UCSD-AML1 (cell line): ENCODE measurements around the gene MRS2.
"Not testable (repeated sequence)": the region's sequence is repeated elsewhere in the genome, so short reads cannot be mapped to it uniquely, and the experiment has no call there.

Experiments
- DNase-seq: peaks from one replicate; lab custom pipeline; 2025; ENCODE audit not compliant: unreplicated experiment; lab: John Stamatoyannopoulos, UW

MRS2 gene

DNA sequence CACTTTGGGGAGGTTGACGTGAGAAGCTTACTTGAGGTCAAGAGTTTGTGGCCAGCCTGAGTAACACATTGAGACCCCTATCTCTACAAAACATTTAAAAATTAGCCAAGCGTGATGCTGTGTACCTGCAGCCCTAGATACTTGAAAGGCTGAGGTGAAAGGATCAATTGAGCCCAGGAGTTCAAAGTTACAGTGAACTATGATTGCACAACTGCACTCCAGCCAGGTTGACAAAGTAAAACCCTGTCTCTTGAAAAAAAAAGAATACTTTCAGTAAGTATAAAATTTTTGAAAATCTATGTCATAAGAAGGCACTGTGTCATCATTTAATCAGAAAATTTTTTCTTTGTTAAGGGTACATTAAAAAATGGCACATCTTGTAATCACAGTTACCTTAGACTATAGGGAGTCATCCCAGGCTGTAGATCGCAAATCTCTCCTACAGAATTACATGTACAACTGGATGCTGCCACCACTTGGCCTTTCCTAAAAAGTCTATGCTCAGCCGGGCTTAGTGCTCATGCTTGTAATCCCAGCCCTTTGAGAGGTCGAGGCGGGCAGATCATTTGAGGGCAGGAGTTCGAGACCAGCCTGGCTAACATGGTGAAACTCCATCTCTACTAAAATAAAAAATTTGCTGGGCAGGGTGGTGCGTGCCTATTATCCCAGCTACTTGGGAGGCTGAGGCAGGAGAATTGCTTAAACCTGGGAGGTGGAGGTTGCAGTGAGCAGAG lies 17.0 kb upstream of the MRS2 start:
- no peak for DNase-seq

DNA sequence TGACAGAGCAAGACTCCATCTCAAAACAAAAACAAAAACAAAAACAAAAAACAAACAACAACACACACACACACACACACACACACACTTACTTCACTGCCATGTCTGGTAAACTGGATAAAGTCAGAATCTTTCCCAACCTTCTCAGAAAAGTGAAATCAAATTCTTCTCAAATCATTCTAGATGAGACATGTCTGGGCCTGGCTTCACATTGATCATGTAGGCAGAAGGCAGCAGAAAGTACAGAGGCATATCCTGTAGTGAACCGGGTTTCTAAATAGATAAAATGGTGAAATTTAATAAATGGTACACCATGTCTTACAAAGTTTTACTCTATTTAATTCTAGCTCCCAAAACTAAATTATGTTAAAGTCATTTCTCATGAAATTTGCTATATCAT lies 14.9 kb upstream of the MRS2 start:
- no peak for DNase-seq

DNA sequence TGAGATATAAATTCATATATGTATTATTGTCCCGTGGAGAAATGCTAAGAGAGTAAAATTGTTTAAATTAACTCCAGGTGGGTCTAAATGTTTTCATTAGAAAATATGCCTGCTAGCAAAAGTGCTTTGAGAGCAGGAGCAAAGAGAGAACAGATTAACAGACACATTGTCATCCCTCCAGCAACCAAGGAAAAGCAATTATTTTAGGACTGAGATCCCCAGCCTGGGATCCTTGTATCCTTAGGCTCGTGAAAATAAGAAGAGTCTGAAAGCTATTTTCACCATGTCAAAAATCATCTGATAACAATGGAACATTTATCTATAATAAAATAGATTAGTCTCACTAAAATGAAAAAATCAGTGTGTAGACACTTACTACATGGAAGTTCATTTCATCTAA lies 11.5 kb upstream of the MRS2 start:
- DNase-seq: no peak

DNA sequence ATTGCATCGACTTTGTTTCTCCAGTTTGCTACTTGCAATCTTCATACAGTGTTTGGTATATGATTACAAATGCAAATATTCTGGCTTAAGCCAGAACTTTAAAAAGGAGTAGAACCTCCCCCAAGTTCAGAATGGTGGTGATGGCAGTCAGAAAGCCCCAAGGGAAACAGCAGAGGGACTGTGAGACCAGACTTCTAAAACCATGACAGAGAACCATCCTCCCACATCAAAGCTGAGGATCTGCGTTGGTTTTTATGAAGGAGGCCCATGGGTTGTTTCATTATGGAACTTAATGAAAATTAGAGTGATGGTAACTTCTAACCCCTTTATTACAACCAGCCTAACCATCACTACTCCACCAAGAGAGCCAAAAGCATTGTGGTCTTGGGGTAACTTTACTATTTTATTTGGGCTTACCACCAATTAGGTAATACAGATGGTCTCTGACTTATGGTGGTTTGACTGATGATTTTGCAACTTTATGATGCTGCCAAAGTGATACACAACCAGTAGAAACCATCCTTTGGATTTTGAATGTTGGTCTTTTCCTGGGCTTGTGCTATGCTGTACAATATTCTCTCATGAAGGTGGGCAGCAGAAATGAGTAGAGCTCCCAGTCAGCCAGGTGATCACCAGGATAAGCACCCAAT lies 10.9 kb upstream of the MRS2 start:
- DNase-seq: no peak

DNA sequence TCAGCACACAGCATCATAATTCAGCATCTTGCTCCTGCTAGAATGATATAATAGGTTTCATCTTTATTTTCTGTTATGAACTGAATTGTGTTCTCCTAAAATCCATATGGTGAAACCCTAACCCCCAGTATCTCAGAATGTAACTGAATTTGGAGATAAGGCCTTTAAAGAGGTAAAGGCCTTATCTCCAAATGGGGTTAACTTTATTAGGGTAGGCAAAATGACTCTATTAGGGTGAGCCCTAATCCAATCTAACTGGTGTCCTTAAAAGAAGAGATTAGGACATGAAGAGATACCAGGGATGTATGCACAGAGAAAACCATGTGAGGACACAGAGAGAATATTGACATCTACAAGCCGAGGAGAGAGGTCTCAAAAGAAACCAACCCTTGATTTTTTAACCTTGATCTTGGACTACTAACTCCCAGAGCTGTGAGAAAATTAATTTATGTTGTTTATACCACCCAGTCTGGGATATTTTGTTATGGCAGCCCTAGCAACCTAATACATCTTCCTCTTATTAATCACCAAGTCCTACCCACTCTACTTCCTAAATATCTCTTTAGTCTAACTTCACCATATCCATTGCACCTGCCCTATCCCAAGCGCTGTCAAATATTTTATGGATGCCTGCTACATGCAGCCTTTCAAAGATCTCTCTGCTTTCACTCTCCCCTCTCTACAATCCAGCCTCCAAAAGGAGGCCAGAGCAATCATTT lies 8.5 kb upstream of the MRS2 start:
- DNase-seq: no peak

DNA sequence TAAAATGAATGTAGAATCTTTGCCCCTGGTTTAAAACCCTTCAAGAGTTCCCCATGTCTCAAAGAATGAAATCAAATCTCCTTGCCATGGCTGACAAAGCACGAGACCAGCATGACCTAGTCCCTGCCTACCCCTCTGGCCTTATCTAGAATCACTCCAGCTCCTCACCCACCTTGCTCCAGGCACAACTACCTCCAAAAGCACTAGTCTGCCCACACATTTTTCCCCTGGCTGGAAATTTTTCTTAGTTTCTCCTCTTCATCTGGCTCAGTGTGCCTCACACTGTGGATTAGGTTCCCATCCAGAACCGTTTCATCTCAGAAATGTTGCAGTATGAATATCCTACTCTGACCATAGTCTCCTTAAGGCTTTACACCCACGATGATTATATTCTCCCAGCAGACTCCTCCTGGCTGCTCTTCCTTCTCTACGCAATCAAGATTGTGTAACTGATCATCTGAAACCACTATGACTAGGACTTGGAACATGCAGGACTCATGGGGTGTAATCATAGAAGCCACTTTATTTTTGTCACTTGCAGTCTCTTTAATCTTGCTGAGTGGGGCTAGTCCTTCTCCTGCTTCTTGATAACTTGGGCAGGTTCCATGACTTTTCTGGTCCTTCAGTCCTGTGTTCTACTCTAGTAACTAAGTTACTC lies 7.8 kb upstream of the MRS2 start:
- no peak for DNase-seq

DNA sequence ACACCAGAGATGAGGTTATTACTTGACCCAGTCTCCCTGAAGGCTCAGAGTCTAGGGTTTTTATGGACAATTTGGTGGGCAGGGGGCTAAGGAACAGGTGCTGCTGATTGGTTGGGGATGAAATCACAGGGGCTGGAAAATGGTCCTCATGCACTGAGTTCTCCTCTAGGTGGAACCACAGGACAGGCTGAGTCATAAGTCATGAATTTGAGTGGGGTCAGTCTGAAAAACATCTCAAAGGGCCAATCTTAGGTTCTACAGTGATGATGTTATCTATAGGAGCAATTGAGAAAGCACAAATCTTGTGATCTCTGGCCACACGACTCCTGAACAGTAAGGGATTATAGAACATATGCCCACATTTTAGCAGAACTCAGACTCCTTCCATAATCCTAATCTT lies 5.9 kb upstream of the MRS2 start:
- DNase-seq: no peak

DNA sequence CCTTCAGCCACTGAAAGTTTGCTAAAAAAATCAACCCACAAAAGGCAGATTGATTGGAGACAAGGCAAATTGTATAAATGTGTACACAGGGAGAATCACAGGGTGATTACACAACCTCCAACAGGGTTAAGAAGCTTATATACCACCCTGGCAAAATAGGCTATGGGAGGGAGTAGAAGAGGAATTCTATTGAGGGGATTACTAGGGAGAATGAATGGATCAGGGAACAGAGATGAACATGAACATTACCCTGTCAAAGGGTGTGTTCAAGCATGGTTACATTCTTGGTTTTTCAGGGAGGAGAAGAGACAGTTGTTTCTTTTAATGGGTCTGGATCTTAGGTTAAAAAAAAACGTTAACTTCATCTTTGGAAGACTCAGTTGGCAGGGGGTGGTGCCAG lies 5.1 kb upstream of the MRS2 start:
- DNase-seq: no peak

DNA sequence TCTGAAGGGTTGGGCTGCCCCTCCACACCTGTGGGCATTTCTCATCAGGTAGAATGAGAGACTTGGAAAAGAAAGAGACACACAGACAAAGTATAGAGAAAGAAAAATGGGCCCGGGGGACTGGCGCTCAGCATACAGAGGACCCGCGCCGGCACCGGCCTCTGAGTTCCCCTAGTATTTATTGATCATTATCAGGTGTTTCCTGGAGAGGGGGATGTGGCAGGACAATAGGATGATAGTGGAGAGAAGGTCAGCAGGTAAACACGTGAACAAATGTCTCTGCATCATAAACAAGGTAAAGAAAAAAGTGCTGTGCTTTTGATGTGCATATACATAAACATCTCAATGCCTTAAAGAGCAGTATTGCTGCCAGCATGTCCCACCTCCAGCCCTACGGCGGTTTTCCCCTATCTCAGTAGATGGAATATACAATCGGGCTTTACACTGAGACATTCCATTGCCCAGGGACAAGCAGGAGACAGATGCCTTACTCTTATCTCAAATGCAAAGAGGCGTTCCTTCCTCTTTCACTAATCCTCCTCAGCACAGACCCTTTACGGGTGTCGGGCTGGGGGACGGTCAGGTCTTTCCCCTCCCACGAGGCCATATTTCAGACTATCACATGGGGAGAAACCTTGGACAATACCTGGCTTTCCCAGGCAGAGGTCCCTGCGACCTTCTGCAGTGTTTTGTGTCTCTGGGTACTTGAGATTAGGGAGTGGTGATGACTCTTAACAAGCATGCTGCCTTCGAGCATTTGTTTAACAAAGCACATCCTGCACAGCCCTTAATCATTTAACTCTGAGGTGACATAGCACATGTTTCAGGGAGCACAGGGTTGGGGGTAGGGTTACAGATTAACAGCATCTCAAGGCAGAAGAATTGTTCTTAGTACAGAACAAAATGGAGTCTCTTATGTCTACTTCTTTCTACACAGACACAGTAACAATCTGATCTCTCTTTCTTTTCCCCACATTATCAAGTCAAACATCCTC lies 2.4 kb upstream of the MRS2 start:
- not testable (repeated sequence) for DNase-seq

DNA sequence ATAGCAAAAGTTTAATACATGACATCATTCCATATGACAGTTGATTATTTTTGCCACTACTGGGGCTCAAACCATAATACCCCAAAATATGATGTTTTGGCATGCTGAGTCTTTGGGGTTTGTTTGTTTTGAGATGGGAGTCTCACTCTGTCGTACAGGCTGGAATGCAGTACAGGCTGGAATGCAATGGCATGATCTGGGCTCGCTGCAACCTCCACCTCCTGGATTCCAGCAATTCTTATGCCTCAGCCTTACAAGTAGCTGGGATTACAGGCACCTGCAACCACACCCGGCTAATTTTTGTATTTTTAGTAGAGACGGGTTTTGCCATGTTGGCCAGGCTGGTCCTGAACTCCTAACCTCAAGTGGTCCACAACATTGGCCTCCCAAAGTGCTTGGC lies 1.3 kb upstream of the MRS2 start:
- no peak for DNase-seq

DNA sequence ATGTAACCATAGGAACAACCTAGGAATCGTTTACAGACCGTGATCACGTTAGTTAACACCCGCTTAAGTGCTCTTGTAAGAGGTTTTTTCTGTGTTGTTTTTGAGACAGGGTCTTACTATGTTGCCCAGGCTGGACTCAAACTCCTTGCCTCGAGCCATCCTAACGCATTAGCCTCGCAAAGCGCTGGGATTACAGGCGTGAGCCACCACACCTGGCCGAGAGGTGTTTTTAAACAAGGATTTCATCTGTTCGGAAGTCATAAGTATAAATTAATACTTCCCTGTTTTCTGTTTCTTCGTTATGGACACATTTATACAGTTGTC lies 727 bp downstream of the MRS2 start:
- no peak for DNase-seq

DNA sequence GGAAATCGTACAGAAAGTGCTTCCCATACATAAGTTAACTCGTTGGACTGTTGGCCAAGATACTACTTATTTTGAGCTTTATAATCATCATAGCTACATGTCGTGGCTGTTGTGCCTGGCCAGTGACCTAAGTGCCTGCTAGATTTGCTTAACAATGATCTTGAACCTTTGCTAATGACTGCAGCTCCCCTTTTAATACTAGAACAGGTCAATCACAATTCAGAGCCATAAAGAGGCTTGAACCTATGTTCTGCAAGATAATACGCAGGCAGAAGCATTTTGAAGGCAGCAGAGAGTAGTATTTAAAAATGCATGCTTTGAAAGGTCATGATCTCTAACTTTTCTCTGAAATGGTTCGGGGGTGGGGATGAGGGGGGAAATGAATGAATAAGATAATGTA lies 2.5 kb downstream of the MRS2 start:
- DNase-seq: no peak

DNA sequence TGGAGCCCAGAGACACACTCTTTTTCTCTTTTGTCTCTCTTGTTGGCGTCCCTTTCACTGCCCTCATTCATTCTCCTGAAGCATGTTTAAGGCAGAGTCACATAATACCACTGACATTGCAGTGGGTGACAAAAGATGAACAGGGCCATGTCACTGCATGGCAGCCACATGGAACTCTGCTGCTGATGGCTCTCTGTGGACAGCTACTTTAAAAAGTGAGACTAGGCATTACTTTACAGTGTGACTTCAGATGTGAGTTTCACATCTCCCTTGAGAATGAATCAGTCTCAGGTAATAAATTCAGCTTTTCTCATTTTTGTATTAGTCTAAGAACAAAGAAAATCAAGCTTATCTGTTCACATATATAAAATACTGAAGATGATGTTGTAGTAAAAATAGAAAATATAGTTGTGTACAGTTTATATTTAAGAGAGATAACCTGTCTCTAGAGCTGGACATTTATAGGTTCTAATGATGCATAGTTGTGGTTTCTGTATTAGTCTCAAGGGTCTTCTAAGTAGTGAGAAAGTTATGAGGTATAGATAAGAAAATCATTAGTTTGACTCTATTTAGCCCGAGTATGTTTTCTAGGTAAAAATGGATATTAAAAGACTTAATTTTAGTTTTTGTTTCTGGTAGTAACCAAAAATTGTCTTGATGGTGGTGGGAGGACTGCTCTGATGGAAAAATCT lies 6.1 kb downstream of the MRS2 start:
- no peak for DNase-seq

DNA sequence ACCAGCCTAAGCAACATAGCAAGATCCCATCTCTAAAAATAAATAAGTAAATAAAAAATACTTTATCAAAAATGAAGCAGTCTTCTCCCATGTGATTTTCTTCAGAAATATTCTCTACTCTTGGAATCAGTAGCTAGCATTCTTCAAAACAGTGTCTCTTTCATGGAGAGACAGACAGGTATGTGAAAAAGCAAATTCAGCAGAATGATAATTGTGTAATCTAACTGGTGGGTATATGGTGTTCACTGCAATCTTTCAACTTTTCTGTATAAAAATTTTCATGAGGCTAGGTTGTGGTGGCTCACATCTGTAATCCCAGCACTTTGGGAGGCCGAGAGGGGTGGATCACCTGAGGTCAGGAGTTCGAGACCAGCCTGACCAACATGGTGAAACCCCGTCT lies 7.9 kb downstream of the MRS2 start:
- no peak for DNase-seq

DNA sequence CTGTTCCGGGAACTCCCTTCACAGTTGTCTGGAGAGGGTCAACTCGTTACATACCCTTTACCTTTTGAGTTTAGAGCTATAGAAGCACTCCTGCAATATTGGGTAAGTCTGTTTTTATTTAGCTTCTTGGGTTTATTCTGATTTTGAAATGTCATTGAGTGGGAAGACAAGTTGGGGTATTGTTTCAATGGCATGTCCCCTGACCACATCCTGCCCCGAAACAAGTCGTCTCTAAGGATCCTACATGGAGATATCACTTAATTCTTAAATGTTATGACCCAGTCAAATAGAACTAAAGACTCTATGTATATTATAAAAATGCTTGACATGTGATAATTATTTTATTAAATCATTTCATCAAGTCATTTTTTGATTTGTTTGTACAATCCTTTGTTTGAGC lies 9.6 kb downstream of the MRS2 start:
- no peak for DNase-seq

DNA sequence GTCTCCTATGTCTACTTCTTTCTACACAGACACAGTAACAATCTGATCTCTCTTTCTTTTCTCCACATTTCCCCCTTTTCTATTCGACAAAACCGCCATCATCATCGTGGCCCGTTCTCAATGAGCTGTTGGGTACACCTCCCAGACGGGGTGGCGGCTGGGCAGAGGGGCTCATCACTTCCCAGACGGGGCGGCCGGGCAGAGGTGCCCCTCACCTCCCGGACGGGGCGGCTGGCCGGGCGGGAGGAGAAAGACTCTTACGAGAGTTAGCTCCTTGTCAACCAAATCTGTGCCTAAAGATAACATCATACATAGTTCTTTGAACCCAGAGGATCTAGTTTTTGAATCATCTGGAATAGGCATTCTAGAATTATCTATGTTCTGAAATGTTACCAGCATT lies 11.8 kb downstream of the MRS2 start:
- not testable (repeated sequence) for DNase-seq

DNA sequence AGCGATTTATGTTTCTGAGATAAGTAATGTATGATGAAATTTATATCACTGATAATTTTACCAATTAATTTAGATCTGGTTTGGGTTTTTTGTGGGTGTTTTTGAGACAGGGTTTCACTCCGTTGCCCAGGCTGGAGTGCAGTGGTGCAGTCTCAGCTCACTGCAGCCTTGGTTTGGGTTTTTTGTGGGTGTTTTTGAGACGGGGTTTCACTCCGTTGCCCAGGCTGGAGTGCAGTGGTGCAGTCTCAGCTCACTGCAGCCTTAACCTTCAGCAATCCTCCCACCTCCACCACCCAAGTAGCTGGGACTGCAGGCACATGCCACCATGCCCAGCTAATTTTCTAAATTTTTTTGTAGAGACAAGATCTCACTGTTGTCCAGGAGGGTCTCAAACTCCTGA lies 13.0 kb downstream of the MRS2 start:
- no peak for DNase-seq

DNA sequence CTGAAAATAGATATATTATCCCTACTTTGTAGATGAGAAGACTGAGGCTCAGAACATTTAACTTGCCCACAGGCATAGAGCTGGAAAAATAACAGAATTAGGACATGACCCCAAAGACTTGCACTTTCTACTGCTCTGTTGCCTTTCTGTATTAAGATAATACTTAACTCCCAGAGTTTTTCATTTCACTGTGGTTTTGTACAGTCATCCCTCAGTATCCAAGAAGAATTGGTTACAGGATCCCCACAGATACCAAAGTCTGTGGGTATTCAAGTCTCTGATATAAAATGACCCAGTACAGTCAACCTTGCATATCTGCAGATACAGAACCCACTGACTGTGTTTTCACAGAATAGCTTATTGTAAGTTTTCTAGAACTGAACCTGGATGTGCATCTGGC lies 16.8 kb downstream of the MRS2 start:
- DNase-seq: no peak

DNA sequence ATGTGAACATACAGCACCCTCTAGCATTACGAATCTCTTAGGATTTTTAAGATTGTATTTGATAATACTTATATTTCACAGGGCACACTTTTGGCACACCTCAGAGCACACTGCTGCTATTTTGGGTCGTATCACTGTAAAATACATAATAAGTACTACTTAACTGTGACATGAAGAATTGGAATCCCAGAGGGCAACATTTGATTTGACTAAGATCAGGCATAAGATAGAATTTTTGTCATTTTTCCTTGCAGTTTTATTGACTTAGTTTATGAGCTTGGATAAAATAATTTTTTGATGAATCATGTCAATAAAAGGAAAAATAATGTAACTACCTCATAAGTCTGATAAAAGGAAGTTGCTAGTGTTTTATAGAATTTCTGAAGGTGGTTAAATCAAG lies 22.4 kb downstream of the MRS2 start:
- no peak for DNase-seq

DNA sequence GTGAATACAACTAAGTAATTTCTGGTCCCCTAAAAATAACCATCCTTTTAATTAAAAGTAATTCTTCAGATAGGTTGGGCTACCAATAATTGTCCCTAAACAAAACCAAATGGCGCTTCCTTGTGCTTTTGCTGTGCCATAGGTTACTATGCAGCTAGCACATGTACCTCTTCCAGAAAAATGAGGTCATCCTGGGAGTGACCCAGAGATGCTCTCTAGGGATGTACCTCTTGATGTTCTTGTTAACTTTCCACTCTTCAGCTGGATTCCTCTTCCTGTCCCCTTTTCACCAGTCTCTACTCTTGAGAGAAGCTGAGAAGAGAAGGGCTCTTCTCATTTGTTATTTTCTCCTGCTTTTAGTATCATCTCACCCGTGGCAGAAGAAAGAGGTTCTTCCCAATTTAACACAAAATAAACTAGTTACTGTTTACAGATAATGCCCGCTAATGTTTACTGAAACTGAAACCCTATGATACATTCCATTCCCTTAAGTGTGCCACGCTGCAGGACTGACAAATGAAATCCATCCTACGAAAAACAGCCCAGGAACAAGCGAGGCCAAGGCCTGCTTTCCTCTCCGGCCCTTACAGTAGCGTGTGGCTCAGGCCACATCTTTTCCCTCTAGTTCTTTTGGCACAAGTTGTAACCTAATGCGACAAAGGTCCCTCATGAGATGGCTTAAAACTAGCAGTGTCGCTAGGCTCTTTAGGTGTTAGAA lies 24.2 kb downstream of the MRS2 start:
- DNase-seq: no peak
